Measurements from ENCODE around the gene C1orf50.
A peak's percentile ranks its signal among the peaks of the same experiment; 100 is the strongest.
"Not testable (repeated sequence)": the region's sequence is repeated elsewhere in the genome, so short reads cannot be mapped to it uniquely, and the experiment has no call there.

Gene C1orf50

DNA sequence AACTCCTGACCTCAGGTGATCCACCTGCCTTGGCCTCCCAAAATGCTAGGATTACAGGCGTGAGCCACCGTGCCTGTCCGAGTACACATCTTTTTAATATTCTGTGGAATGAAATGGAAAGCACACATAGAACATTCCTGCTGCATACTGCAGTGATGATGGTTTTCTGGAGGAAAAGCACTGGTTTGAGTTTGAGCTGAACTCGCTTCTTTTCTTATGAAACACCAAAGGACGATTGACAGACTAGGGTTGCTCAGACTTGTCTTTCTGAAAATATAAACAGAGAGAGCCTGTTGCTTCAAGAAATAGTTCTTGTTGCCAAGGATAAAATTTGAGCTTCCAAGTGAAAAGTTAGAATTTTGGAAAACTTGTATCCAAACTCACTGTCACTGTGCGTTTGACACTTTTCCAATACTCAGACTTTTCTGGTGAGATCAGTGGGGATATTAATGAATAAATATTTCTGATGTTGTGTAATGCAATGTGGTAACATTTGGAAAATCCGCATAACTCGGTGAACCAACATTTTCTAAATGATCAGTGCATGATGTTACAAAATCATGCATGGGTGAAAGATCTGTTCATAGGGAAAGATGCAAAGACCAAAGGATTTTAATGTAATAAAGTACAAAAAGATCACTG is 34.9 kb downstream of the C1orf50 start:
- in situ Hi-C loops (cut with HindIII; ENCODE audit: low pct_unique_long_range_greater_than_20kb, low sequenced_read_pairs), result no loop called here
- no peak for DNase-seq (ENCODE audit: low read depth in 1 of 2, low spot score in 1 of 2)

DNA sequence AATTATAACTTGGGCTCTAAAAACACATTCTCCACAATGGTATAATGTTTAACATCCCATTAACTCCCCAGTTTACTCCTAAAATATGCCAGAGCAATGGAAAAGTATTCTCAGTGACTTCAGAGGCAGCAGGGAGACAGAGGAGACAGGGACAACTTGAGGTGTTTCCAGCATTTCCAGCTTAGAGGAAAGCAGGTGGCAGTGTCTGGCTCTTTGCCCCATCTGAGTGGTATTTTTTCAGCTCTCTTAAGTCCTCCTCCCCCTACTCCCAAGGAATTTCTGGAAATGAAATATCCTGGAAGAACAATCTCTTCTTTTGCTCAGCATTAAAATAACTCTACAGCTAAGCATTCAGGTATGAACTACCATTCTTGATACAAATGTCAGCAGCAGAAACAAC is 39.1 kb downstream of the C1orf50 start:
- in situ Hi-C loops (cut with HindIII; ENCODE audit: low pct_unique_long_range_greater_than_20kb, low sequenced_read_pairs), result no loop called here
- no peak for TF ChIP-seq JUND (IDR thresholded peaks at IDR 0.05; ENCODE audit: low read depth)
- DNase-seq (ENCODE audit: low read depth in 1 of 2, low spot score in 1 of 2), result no peak

More for the DNA sequence above, 34.9 kb downstream of the C1orf50 start:
- TF ChIP-seq JUND (IDR thresholded peaks at IDR 0.05; ENCODE audit: low read depth), result no peak

DNA sequence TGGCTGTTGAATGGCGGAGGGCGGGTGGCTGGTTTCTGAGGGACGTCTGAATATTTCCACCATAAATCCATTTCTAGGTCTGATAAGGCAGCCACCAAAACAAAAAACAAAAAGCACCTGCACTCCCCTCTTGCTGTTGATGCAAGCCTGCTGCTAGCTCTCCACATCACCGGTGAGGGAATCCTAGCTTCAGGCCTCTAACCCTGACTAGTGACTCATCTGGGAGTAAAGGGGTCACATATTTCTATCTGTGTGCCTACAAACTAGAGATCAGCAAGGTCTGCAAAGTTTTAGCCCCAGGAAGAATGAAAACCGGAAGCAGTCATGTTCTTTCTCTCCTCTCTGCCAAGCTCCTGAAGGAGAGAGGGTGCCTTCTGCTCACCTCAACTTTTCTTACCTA is 39.5 kb downstream of the C1orf50 start:
- in situ Hi-C loops (cut with HindIII; ENCODE audit: low pct_unique_long_range_greater_than_20kb, low sequenced_read_pairs), result no loop called here
- no peak for TF ChIP-seq JUND (IDR thresholded peaks at IDR 0.05; ENCODE audit: low read depth)
- no peak for DNase-seq (ENCODE audit: low read depth in 1 of 2, low spot score in 1 of 2)

DNA sequence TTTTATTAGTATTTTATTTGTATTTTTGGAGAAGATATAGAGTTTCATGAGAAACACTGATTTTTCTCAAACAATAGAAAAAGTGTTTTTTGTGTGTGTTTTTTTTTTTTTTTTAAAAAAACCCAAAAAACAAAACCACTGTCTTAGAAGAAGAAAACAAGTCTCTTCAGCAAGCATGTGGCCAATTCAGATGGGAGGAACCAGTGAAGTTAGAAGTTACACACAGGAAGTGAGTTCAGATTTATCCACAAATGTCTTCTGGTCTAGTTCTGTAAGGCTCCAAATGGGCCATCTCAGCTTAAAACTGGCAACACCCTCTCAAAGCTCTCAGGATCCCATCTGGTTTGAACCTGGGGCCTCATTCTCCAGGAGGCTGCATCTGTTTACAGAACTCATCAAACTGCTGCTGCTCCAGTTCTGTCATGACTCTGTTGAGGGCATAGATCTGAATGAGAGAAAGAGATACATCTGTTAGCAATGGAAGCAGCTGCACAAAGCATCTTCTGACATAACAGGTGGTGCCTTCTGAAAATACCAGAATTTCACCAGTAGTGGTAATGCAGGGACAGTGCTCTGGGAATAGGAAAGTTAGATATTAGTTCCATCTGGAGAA is 40.1 kb downstream of the C1orf50 start:
- no peak for TF ChIP-seq JUND (IDR thresholded peaks at IDR 0.05; ENCODE audit: low read depth)
- no peak for DNase-seq (ENCODE audit: low read depth in 1 of 2, low spot score in 1 of 2)
- in situ Hi-C loops (cut with HindIII; ENCODE audit: low pct_unique_long_range_greater_than_20kb, low sequenced_read_pairs), result no loop called here

DNA sequence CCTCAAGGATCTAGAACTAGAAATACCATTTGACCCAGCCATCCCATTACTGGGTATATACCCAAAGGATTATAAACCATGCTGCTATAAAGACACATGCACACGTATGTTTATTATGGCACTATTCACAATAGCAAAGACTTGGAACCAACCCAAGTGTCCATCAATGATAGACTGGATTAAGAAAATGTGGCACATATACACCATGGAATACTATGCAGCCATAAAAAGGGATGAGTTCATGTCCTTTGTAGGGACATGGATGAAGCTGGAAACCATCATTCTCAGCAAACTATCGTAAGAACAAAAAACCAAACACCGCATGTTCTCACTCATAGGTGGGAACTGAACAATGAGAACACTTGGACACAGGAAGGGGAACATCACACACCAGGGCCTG is 47.8 kb downstream of the C1orf50 start:
- in situ Hi-C loops (cut with HindIII; ENCODE audit: low pct_unique_long_range_greater_than_20kb, low sequenced_read_pairs); DNase-seq (ENCODE audit: low read depth in 1 of 2, low spot score in 1 of 2): not testable (repeated sequence)

DNA sequence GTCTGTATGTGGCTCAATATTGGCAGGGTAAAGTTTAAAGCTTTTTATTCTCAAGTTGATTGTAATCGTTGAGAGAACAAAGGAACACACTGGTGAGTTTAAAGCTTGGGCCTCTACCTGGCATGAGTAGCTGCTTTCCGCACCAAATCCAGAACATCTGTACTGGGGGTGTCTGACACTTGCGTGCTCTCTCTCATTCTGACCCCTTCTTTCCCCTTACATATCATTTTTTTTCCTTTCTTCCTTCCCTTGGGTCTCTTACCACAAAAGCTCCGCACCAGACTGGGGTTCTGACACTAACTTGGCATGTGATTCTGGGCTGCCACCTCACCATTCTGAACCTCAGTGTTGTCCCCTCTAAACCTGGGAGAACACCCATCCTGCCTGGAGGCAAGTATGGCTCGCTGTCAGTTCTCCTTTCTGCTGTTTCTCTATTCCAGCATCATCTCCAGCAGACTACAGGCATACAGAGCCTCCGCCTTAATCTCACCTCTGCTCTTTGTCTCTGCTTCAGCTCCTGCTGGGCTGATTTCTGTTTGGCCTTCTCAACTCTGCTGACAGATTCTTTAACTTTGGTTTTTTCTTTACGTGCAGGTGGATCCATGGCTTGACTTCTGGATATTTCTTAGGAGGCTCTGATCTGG is 49.0 kb downstream of the C1orf50 start:
- peak in 1 of 2 experiments; percentile 2 for DNase-seq (ENCODE audit: low read depth in 1 of 2, low spot score in 1 of 2)
- no peak for TF ChIP-seq JUND (IDR thresholded peaks at IDR 0.05; ENCODE audit: low read depth)
- in situ Hi-C loops (cut with HindIII; ENCODE audit: low pct_unique_long_range_greater_than_20kb, low sequenced_read_pairs), result no loop called here

DNA sequence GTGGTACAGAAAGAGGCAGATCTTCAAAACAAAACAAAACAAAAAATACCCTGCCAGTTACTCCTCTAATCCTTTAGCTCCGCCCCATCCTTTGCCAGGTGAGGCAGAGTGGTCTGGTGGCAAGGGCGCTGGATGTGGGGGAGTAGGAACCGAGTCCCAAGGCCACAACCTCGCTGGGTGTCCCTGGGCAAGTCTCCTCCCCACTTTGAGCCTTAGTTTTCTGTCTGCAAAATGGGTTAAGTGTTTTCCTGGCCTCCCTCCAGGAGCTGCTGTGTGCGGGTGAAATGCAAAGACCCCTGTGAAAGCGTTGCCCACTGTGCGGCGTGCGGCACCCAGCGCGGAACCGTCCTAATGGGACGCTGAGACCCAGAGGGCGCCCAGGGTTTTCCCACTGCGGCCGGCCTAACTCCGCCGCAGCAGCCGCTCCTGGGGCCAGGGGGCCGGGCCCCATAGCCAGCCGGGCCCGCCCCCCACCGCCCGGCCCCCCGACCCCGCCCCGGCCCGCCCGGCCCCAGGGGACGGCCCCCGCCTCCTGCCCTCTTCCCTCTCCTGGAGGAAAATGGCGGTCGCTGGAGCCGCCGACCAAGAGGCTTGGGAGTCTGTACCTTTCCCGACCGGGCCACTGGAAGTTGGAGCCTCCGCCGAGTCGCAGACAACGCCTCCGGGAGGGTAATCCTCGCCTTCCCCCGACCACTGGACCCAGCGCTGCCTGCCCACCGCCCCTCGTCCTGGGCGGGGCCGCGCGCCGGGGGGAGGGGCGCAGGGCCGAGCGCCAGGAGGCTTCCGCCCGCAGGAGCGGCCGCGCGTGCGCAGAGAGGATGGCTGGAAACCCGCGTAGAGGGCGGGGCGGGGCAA is 49.8 kb downstream of the C1orf50 start, which contains the start of the genes ERMAP and SVBP:
Gene ERMAP (plus strand): TSS at position 538 of the 855 bp plus-strand sequence. CDS start 13,327 bp downstream, outside the sequence.
Gene SVBP (minus strand): TSS at position 813 of the 855 bp plus-strand sequence. CDS start 853 bp downstream, outside the sequence.
- in situ Hi-C loops (cut with HindIII; ENCODE audit: low pct_unique_long_range_greater_than_20kb, low sequenced_read_pairs), result no loop called here
- no peak for TF ChIP-seq JUND (IDR thresholded peaks at IDR 0.05; ENCODE audit: low read depth)
- peak; percentile 78 to 85 for DNase-seq (ENCODE audit: low read depth in 1 of 2, low spot score in 1 of 2)

DNA sequence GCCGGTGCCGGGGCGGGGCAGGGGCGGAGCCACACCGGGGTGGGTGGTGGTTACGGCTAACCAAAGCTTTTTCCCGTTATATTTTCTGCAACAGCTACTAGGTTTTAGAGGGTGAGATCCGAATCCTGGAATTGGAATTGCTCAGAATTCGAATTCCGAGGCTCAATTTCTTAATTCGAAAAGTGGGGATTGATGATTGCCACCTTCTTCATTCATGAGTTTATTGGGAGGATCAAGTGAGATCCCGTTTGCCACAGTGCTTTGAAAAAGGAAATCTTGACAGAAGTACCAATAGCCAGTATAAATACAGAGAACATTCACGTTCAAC is 50.4 kb downstream of the C1orf50 start:
- in situ Hi-C loops (cut with HindIII; ENCODE audit: low pct_unique_long_range_greater_than_20kb, low sequenced_read_pairs), result no loop called here
- no peak for DNase-seq (ENCODE audit: low read depth in 1 of 2, low spot score in 1 of 2)
- no peak for TF ChIP-seq JUND (IDR thresholded peaks at IDR 0.05; ENCODE audit: low read depth)

DNA sequence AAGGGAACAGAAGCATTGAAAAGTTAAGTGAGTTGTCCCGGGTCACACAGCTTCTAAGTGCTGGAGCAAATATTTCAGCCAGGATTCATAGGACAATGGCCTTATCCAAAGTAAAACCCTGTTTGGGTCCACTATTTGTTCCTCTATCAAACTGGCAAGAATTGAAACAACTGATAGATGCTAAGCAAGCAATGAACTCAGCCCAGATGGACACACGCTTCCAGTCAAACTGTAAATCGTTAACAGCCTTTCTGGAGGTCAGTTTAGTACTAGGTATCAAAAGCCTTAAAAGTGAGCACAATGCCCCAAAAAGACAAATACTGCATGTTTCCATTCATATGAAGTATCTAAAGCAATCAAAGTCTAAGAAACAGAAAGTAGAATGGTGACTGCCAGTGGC is 50.9 kb downstream of the C1orf50 start:
- TF ChIP-seq JUND (IDR thresholded peaks at IDR 0.05; ENCODE audit: low read depth), result no peak
- in situ Hi-C loops (cut with HindIII; ENCODE audit: low pct_unique_long_range_greater_than_20kb, low sequenced_read_pairs), result no loop called here
- DNase-seq (ENCODE audit: low read depth in 1 of 2, low spot score in 1 of 2), result no peak

DNA sequence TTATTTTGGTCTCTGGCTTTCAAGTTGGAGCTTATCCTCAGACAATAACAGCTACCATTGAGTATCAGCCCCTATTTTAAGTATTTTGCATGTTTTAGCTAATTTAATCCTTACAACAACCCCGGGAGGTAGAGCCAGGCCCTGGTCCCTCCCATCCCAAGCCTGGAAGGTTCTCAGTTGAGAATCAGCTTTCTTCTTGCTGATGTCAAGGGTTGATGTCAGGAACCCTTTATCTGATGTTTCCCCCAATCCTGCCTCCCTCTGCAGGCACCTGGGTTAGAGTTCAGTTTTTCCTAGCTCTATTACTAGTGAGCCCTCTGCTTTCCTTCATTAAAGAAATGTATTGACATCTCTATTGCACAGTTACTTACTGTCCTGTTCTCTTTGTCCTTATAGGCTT is 53.8 kb downstream of the C1orf50 start:
- in situ Hi-C loops (cut with HindIII; ENCODE audit: low pct_unique_long_range_greater_than_20kb, low sequenced_read_pairs), result no loop called here
- DNase-seq (ENCODE audit: low read depth in 1 of 2, low spot score in 1 of 2), result no peak
- TF ChIP-seq JUND (IDR thresholded peaks at IDR 0.05; ENCODE audit: low read depth), result no peak

DNA sequence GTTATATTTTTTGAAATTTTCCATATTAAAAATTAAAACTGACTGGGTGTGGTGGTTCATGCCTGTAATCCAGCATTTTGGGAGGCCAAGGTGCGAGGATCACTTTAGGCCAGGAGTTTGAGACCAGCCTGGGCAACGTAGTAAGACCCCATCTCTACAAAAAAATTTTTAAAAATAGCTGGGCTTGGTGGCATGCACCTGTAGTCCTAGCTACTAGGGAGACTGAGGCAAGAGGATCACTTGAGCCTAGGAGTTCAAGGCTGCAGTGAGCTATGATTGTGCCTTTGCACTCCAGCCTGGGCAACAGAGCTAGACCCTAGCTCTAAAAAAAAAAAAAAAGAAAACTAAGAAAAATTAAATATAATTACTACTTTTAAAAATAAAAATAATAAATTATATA is 54.6 kb downstream of the C1orf50 start:
- DNase-seq (ENCODE audit: low read depth in 1 of 2, low spot score in 1 of 2), result no peak
- in situ Hi-C loops (cut with HindIII; ENCODE audit: low pct_unique_long_range_greater_than_20kb, low sequenced_read_pairs), result no loop called here
- TF ChIP-seq JUND (IDR thresholded peaks at IDR 0.05; ENCODE audit: low read depth), result no peak

DNA sequence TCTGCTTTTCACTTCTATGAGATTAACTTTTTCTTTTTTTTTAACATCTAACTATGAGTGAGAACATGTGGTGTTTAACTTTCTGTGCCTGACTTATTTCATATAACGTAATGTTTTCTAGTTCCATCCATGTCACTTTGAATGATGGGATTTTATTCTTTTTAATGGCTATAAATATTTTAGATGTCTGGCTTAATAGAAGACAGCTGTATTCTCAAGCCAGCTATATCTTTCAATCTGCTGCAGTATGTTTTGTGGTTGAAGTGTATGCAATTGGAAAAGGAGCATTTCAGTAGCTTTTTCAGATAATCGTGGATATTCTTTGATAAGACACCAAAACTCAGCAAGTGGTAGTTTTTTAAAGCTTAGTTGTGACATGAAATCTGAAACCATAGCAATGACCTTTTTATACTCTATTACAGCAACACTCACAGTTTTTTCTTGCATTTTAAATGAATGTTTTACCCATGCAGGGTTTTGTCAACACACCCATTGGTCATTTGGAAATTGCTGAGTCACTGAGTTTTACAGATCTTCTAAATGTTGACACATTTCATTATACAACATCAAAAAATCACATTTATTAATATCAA is 55.8 kb downstream of the C1orf50 start:
- DNase-seq (ENCODE audit: low read depth in 1 of 2, low spot score in 1 of 2), result no peak
- no peak for TF ChIP-seq JUND (IDR thresholded peaks at IDR 0.05; ENCODE audit: low read depth)
- in situ Hi-C loops (cut with HindIII; ENCODE audit: low pct_unique_long_range_greater_than_20kb, low sequenced_read_pairs), result no loop called here

Measured in T47D (cell line).